PFSK-1 (cell line): ENCODE measurements around the gene C20orf141.
A peak's percentile ranks its signal among the peaks of the same experiment; 100 is the strongest.

Experiments used
- FOXP2 ChIP-seq: optimal IDR thresholded peaks from 2 replicates; pipeline ENCODE3; 2011; ENCODE audit warnings: borderline replicate concordance, control low read depth, inconsistent platforms; ENCODE audit not compliant: insufficient read depth; ENCODE audit errors: extremely low read length, extremely low read depth
- POLR2AphosphoS5 ChIP-seq: IDR thresholded peaks from 2 replicates; pipeline ENCODE4 v1.6.1; 2012; ENCODE audit warnings: low read depth, mild to moderate bottlenecking, control low read depth, low read length, moderate library complexity
- SIN3A ChIP-seq: IDR thresholded peaks from 2 replicates; pipeline ENCODE4 v1.6.1; 2012; ENCODE audit warnings: mild to moderate bottlenecking, low read length, moderate library complexity, borderline replicate concordance; ENCODE audit not compliant: insufficient read depth
- TAF1 ChIP-seq: IDR thresholded peaks from 2 replicates; pipeline ENCODE4 v1.6.1; 2012; ENCODE audit warnings: low read length, control low read depth, borderline replicate concordance; ENCODE audit not compliant: insufficient read depth
- TF ChIP-seq, protein P1 (sequence below), 2 experiments: IDR thresholded peaks; 2 replicates each; pipeline versions ENCODE4 v1.6.1 to v1.8.0; 2011 to 2012; ENCODE audit warnings: low read depth in 2 of 2, low read length in 2 of 2, control low read depth in 1 of 2, inconsistent platforms in 1 of 2, mild to moderate bottlenecking in 1 of 2, moderate library complexity in 1 of 2; ENCODE audit not compliant: insufficient read depth in 1 of 2

The C20orf141 gene

DNA sequence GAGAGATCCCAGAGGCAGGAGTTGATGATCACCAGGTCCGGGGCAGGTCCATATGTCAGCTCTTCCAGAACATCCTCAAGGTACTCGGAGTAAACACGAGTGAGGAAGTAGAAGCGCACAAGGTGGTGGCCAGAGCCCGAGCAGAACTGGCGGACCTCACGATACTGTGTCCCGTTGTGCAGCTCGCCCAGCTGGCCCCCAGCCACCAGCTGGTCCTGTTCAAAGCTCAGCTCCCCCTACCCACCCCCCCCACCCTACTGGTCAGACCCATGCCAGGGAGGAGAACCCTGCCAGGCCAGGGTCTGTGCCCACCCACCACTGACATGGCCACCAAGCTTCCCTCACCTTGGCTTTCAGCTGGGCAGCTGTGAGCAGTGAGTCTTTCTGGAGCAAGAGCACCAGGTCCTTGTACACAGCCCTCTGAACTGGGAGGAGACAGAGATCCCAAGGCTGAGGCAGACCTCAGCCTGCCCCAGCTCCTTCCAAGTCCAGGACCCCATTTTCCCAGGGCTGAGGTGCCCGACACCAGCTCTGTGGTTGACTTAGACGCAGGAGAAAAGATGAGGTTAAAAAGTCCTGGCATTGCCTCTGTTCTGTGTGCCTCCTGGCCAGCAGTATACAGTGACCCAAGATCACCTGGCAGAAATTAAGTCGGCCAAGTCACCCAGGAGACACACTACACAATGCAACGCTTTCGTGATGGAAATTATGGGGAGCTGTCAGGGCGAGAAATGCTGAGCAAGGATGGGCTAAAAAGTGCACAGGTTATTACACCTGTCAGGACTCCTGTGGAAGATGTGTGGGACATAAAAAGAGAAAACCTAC lies 24.3 kb downstream of the C20orf141 start:
- no peak for TF ChIP-seq SIN3A
- TF ChIP-seq FOXP2 = no peak
- TF ChIP-seq, protein P1, sequence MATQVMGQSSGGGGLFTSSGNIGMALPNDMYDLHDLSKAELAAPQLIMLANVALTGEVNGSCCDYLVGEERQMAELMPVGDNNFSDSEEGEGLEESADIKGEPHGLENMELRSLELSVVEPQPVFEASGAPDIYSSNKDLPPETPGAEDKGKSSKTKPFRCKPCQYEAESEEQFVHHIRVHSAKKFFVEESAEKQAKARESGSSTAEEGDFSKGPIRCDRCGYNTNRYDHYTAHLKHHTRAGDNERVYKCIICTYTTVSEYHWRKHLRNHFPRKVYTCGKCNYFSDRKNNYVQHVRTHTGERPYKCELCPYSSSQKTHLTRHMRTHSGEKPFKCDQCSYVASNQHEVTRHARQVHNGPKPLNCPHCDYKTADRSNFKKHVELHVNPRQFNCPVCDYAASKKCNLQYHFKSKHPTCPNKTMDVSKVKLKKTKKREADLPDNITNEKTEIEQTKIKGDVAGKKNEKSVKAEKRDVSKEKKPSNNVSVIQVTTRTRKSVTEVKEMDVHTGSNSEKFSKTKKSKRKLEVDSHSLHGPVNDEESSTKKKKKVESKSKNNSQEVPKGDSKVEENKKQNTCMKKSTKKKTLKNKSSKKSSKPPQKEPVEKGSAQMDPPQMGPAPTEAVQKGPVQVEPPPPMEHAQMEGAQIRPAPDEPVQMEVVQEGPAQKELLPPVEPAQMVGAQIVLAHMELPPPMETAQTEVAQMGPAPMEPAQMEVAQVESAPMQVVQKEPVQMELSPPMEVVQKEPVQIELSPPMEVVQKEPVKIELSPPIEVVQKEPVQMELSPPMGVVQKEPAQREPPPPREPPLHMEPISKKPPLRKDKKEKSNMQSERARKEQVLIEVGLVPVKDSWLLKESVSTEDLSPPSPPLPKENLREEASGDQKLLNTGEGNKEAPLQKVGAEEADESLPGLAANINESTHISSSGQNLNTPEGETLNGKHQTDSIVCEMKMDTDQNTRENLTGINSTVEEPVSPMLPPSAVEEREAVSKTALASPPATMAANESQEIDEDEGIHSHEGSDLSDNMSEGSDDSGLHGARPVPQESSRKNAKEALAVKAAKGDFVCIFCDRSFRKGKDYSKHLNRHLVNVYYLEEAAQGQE (IDR thresholded peaks at IDR 0.05; ENCODE audit: insufficient read depth in 1 of 2, low read depth in 2 of 2, low read length in 2 of 2) = no peak
- TF ChIP-seq POLR2AphosphoS5 = no peak
- TF ChIP-seq TAF1 = no peak

DNA sequence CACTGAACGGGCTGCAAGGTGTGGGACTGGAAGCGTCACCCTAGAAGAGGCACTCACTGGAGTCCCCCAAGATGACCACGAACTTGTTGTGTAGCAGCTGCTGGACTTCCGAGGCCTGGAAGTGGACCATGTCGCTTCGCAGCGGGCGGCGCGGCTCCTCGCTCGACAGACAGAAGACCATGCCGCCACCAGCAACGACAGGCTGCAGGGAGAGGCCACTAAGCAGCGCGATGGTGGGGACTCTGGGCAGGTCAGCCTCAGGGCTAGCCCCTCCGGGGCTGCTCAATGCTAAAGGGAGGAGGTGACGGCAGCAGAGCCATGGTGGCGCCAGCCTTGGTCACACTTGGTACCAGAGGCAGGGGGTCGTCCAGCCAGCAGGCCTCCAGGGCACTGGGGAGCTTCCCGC lies 24.9 kb downstream of the C20orf141 start:
- TF ChIP-seq FOXP2 (no peak), SIN3A (no peak), POLR2AphosphoS5 (no peak), TAF1 (no peak)
- TF ChIP-seq, protein P1 (IDR thresholded peaks at IDR 0.05; ENCODE audit: insufficient read depth in 1 of 2, low read depth in 2 of 2, low read length in 2 of 2) = no peak

DNA sequence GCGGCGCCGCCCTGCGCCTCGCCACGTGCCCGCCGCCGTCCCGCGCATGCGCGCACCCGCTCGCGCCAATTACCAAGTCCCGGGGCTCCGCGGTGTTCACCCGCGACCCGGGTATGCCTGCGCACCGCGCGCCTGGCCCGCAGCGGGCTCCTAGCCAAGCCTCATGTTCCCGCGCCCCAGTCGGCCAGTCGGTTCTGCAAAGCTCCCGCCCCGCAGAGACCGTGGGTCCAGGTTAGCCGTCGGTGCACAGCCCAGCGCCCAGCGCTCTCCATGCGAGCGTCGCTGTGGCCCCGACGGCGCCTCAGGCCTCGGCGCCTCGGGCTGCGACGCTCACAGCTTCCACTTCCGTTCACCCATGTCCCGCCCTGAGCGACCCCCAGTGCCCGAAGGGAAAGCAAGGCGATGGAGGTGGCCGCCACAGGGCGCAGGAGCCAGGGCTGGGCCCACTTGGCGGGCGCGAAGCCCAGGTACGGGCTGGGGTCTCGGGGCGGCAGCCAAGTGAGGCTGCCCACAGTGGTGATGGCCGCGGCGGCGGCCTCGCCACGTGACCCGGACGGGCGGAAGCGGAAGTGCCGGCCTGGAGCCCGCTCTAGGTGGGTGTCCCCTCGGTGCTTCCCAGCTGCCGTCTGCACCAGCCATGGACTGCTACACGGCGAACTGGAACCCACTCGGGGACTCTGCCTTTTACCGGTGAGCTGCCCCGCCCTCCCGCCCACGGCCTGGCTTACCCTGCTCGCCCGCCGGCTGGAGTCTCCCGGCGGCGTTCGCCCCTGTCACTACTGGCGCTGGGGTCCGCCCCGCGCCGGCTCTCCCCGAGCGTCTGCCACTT lies 25.6 kb downstream of the C20orf141 start, which contains the start of the genes PCED1A and VPS16:
Gene PCED1A, minus strand, starts transcription at position 518 of the 829 bp plus-strand sequence. CDS start 743 bp downstream, outside the sequence.
Gene VPS16, plus strand, starts transcription at position 608 of the 829 bp plus-strand sequence. Its CDS starts 30 bp downstream, at position 638.
- TF ChIP-seq TAF1 (peak; percentile 85), FOXP2 (no peak), POLR2AphosphoS5 (peak; percentile 71; the same call in 1 of the 2 replicates), SIN3A (peak; percentile 91; the same call in 1 of the 2 replicates)
- TF ChIP-seq, protein P1 (IDR thresholded peaks at IDR 0.05; ENCODE audit: insufficient read depth in 1 of 2, low read depth in 2 of 2, low read length in 2 of 2) = no peak

DNA sequence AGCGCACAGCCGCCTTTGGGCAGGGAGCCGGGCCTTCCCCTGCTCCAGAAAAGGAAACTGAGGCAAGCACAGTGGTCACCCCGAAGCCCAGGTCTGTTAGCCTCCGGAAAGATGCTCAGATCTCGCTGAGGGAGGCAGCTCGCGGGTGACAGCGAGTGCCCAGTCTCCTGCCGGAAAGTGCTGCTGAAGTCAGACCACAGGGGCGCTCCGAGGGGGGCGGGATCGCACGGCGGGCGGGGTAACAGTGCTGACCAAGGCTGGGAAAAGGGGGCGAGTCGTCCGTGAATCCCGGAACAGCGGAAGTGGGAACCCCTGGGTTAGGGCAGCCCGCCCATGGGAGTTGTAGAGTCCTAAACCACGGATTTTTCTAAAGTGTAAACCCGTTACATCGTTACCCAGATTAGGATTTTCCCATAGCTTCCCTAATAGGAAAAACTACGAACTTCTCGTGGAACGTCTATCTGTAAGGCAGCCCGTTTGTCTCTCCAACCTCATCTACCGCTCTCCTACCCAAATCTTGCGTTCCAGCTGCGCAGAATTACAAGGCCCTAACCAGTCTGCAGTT lies 26.3 kb downstream of the C20orf141 start:
- TF ChIP-seq SIN3A (no peak), FOXP2 (no peak), POLR2AphosphoS5 (no peak), TAF1 (no peak)
- TF ChIP-seq, protein P1 (IDR thresholded peaks at IDR 0.05; ENCODE audit: insufficient read depth in 1 of 2, low read depth in 2 of 2, low read length in 2 of 2) = no peak
